Activated CD4-positive, alpha-beta T cell treated with anti-CD3 and anti-CD28 coated beads for 36 hours (primary cell): Measurements from ENCODE around the gene SCAMP1. TPM values are rescaled to one million over a fixed set of nuclear protein-coding genes. Genes with fewer than 3 reads are reported as not detected.

ENCODE experiments used
- ATAC-seq: fragments of 200-7000 bp; cut with Tn5 transposase; one replicate; pipeline ENCODE4 v1.10.0; 2021; ENCODE audit warnings: mild to moderate bottlenecking, moderate library complexity
- CTCF ChIA-PET: fragments of 350-600 bp; sonication (Branson Sonifier 250); formaldehyde crosslinking; loops from one replicate; lab custom pipeline; 2021; ENCODE audit warnings: antibody characterized with exemption; lab: Charles Lee
- POLR2A ChIA-PET: fragments of 350-600 bp; sonication (Branson Sonifier 250); formaldehyde crosslinking; loops from one replicate; lab custom pipeline; 2021; ENCODE audit warnings: antibody characterized with exemption, inconsistent platforms; lab: Charles Lee
- DNase-seq: peaks from one replicate; pipeline ENCODE4 v3.0.0-alpha.2; 2020
- H3K27ac Mint-ChIP-seq: one replicate; pipeline ENCODE4 v1.8.0; 2021; ENCODE audit warnings: mixed read lengths
- H3K27me3 Mint-ChIP-seq: one replicate; pipeline ENCODE4 v1.8.0; 2021; ENCODE audit warnings: mixed read lengths
- H3K36me3 Mint-ChIP-seq: one replicate; pipeline ENCODE4 v1.8.0; 2021; ENCODE audit warnings: low read depth, mixed read lengths
- H3K4me1 Mint-ChIP-seq: one replicate; pipeline ENCODE4 v1.8.0; 2021; ENCODE audit warnings: mixed read lengths
- H3K4me3 Mint-ChIP-seq: one replicate; pipeline ENCODE4 v1.8.0; 2021; ENCODE audit warnings: mild to moderate bottlenecking, moderate library complexity, mixed read lengths
- H3K9me3 Mint-ChIP-seq: one replicate; pipeline ENCODE4 v1.8.0; 2021; ENCODE audit warnings: low read depth, mixed read lengths
- intact Hi-C, 2 experiments: fragments of 100-400 bp; cut with DNase I in 1 of 2; cut with micrococcal nuclease in 1 of 2; formaldehyde crosslinking; loops; one replicate each; pipeline versions ENCODE4 v1.14.2 to v1.15.1; 2022 to 2024; cut with DNase I, micrococcal nuclease
- total RNA-seq, 2 experiments: library from RNA; stranded (reverse); gene quantifications; one replicate each; pipeline ENCODE4 v1.2.3, GENCODE V29; 2021

The SCAMP1 gene
- total RNA-seq, 2 experiments from 2014 or later = 15.5 to 24.1 TPM

DNA sequence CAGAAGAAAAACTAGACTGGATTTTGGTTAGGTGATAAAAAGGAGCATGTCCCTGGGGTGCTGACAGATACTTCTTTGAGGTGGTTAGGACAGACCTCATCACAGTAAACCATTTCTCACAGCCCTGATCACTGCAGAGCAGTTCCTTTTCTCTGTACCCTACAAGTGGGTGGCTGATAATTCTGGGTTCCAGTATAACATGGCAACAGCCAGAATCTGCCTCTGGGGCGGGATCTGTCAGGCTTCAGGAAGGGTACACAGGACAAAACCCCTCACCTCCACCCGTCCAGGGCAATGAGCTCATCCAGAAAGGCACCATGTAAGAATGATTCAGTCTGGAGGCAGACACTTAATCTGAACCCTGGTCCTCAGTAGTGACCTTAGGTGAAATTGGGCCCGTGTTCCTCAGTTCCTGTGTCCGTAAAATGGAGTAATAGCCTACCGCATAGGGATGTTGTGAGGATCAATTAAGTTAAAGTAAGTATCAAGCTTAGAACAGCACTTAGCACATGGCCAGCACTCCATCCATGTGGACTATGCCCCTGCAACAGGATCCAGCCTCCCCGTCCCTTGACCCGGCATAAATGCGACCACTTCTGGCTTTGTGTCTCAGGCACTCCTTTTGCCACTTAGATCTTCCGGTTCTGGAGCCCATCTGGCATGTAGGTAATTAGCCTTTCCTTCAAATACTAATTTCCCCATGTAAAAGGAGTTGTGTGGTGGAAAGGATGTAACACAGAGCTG lies 159.0 kb downstream of the SCAMP1 start:
- H3K9me3 Mint-ChIP-seq = no peaks in the 10 kb centered on the region
- POLR2A ChIA-PET = no interaction called here
- no peaks in the 10 kb centered on the region for H3K36me3 Mint-ChIP-seq
- intact Hi-C loops = no loop called here
- no peak for DNase-seq
- no peak for ATAC-seq
- CTCF ChIA-PET = no interaction called here
- peaks cover 51% of the 10 kb centered on the region for H3K27me3 Mint-ChIP-seq
- no peak overlapping the region for H3K27ac Mint-ChIP-seq
- no peaks in the 10 kb centered on the region for H3K4me1 Mint-ChIP-seq
- no peak overlapping the region for H3K4me3 Mint-ChIP-seq

DNA sequence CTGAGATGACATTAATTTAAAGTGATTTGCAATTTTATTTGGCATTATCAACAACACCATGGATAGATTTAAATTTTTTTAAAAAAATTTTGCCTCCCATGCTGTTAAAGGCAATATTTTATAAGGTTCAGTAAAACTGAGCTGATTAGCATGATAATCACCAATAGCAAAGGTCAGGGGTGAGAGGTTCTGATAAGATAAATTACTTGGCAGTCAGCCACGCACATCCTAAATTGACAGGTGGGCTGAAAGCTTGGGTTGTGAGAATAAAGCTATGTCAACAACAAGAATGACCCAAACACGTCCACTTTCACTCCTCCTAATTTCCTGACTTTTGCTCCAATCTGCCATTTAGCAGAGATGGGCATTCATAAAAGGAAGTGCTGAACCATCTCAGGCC lies 161.0 kb downstream of the SCAMP1 start:
- DNase-seq (no peak), ATAC-seq (no peak)
- intact Hi-C loops = no loop called here
- Mint-ChIP-seq H3K9me3 (no peaks in the 10 kb centered on the region), H3K4me3 (no peak overlapping the region), H3K36me3 (no peaks in the 10 kb centered on the region), H3K27me3 (peaks cover 41% of the 10 kb centered on the region), H3K4me1 (no peaks in the 10 kb centered on the region), H3K27ac (no peak overlapping the region)
- ChIA-PET POLR2A (no interaction called here), CTCF (interaction anchor here (0.6 to 1.3 kb wide), 2 partner anchors 10 to 556 kb away, joined by 3 to 4 read pairs; no protein-coding TSS in a partner anchor)

DNA sequence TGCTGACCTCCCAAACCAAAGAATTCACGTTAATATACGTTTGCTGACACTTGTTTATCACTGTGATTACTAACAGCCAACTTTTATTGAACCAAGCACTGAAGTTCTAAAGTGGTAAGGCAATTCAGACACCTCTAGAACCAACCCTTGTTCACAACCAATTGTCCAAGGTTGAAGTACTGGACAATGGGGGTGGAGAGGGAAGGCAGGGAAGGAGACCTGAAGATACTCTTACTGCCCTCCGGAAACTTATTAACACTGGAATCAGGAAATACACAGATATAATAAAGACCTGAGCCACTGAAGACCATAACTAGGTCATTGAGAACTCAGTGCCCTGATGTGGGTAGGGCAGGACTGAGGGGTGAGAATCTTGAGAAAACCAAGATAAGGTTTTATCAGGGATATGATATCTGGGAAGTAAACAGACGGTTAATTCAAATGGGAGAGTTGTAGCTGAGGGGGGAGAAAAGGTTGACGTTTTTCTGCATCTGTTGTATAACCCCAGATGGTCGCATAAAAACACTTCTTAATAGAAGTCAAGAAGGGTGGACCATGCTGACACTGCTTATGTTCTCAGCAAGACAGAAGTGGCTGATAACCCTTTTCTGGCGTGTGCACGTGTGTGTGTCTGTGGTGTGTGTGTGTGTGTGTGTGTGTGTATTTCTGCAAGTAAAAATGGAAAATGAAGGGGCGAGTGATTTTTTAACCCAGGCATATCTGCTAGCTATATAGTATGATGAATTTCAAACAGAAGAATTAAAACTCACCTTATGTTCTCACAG lies 162.3 kb downstream of the SCAMP1 start:
- Mint-ChIP-seq H3K9me3 (no peaks in the 10 kb centered on the region), H3K27me3 (peaks cover 35% of the 10 kb centered on the region), H3K36me3 (no peaks in the 10 kb centered on the region), H3K4me3 (no peak overlapping the region), H3K4me1 (no peaks in the 10 kb centered on the region), H3K27ac (no peak overlapping the region)
- ChIA-PET POLR2A (interaction anchor here (0.6 kb wide), 1 partner anchor 19 kb away, joined by 3 read pairs; no protein-coding TSS in a partner anchor), CTCF (no interaction called here)
- intact Hi-C loops = no loop called here
- DNase-seq (no peak), ATAC-seq (no peak)

DNA sequence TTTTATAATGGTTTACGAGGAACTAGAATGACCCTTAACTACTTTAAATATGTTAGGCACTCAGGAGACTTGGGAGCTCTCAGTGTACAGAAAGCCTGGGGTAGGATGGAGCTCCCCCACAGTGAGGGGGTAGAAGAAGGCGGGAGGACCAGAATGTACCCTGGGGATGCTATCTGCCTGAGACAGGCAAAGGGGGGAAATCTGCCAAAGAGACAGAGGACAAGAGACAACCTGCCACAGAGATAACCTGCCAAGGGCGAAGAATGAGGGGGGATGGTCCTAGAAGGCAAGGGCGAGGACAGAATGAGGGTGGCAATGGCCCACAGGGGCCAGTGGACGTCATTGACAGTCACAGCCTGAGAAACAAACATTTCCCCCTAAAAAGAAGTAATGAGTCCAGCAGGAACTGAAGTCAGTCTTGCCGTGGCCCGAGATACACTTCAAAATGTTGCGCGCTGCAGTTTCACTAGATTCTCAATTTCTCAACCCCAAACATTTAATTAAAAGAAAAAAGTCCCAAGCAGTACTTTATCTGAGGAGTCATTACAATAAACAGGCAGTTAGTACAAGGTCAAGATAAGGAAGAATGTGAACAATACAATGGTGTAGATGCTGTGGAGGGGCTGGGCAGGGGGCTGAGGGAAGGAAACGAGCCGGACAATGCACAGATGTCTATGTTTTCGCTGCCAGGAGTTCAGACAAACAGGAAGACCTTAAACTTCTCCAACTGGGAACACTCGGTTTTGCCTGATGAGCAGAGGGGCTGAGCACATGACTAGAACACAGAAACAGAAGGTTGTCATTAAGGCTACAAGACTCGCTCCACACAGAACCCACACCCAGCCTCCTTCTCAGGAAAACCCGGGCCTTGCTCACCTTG lies 163.1 kb downstream of the SCAMP1 start:
- Mint-ChIP-seq H3K27me3 (peaks cover 32% of the 10 kb centered on the region), H3K9me3 (no peaks in the 10 kb centered on the region), H3K4me1 (no peaks in the 10 kb centered on the region), H3K36me3 (no peaks in the 10 kb centered on the region), H3K27ac (no peak overlapping the region), H3K4me3 (no peak overlapping the region)
- ChIA-PET CTCF (interaction anchor here (0.8 kb wide), 1 partner anchor 25 kb away, joined by 3 read pairs; no protein-coding TSS in a partner anchor), POLR2A (no interaction called here)
- DNase-seq (no peak), ATAC-seq (no peak)
- intact Hi-C loops = no loop called here

DNA sequence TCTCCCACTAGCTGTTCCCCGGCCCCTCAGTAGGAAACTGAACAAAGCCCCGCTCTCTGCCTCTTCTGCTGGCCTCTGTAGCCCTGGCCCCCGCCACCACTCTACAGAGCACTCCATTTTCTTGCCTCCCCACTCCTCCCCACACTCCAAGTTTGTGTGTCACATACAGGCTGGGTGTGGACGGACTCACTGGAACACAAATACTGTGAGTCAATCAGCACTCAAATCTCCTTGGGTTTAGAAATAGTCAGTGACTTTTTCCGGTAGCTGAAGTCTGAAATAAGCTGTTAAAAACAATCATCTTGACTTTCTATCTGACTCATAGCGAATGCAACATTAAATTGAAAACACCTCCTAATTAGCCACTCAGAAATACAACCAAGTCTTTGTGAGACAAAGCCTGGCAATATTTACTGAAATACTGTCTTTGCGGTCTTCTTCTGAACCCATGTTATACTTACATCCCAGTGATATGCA lies 165.7 kb downstream of the SCAMP1 start:
- ATAC-seq (peak; percentile 57), DNase-seq (peak; percentile 11)
- H3K36me3 Mint-ChIP-seq = no peaks in the 10 kb centered on the region
- H3K4me1 Mint-ChIP-seq = no peaks in the 10 kb centered on the region
- peaks cover 10% of the 10 kb centered on the region for H3K27me3 Mint-ChIP-seq
- no peak overlapping the region for H3K27ac Mint-ChIP-seq
- CTCF ChIA-PET = interaction anchor here (1.2 kb wide), 1 partner anchor 14 kb away, joined by 3 read pairs; no protein-coding TSS in a partner anchor
- H3K9me3 Mint-ChIP-seq = no peaks in the 10 kb centered on the region
- H3K4me3 Mint-ChIP-seq = no peak overlapping the region
- POLR2A ChIA-PET = no interaction called here
- intact Hi-C loops = no loop called here

DNA sequence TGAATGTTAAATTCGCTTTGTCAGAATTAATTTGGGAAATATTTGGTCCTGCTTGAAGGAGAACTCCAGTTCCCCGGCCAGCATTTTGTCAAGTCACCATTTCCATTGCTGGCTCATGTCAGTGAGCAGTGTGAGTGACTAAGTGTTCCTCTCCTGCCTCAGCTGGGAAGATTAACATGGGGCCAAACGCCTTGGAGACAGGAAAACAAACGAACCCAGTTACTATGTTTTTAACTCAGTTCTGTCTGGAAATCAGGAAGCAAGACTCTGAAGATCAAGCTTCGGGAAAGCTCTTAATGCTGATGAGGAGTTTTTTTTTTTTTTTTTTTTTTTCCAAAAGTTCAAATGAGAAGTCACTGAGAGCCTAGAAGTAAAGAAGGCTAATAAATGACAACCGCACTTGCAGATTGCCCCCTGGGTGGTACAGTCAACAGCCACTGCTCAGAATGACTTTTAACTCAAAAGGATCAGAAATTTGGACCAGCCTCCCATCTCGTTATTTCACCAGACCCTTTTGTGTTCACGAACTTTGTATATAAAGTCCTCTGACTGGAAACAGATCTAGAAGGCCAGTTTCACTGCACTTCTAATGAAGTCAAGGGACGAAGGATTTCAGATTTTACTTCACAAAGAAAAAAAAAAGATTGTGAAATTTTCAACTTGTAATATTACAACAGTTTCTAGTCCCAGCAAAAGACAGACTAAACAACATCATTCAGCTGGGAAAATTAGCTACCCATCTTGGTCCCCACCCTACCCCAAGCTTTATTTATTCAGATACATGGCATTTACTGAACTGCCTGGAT lies 166.8 kb downstream of the SCAMP1 start:
- ChIA-PET POLR2A (no interaction called here), CTCF (interaction anchor here (0.7 kb wide), 1 partner anchor 565 kb away, joined by 4 read pairs; no protein-coding TSS in a partner anchor)
- H3K4me1 Mint-ChIP-seq = no peaks in the 10 kb centered on the region
- H3K9me3 Mint-ChIP-seq = no peaks in the 10 kb centered on the region
- intact Hi-C loops = no loop called here
- no peaks in the 10 kb centered on the region for H3K36me3 Mint-ChIP-seq
- no peak for DNase-seq
- H3K4me3 Mint-ChIP-seq = no peak overlapping the region
- H3K27me3 Mint-ChIP-seq = peaks cover 8% of the 10 kb centered on the region
- H3K27ac Mint-ChIP-seq = no peak overlapping the region
- no peak for ATAC-seq

DNA sequence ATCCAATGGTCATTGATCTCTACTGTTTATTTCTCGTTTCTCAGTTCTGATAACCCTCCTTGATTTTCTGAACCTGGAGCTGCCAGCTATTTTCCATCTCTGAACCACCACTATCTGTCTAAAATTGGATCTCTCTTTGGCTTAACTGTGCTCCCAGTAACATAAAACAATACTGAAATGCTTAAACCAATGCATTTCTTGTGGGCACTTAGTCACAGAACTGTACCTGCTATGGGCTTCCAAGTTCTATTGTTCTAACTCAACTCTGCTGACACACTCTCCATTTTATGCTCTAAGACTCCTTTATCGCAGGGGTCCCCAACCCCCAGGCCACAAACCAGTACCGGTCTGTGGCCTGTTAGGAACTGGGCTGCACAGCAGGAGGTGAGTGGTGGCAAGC lies 167.5 kb downstream of the SCAMP1 start:
- H3K4me1 Mint-ChIP-seq = no peaks in the 10 kb centered on the region
- intact Hi-C loops = no loop called here
- POLR2A ChIA-PET = no interaction called here
- H3K36me3 Mint-ChIP-seq = no peaks in the 10 kb centered on the region
- H3K27me3 Mint-ChIP-seq = peaks cover 4% of the 10 kb centered on the region
- DNase-seq (no peak), ATAC-seq (no peak)
- no peaks in the 10 kb centered on the region for H3K9me3 Mint-ChIP-seq
- H3K4me3 Mint-ChIP-seq = no peak overlapping the region
- CTCF ChIA-PET = interaction anchor here (0.7 kb wide), 1 partner anchor 564 kb away, joined by 4 read pairs; no protein-coding TSS in a partner anchor
- no peak overlapping the region for H3K27ac Mint-ChIP-seq

Other genes with a start within 250 kb of the SCAMP1 start
- gene AP3B1, start 65.9 kb upstream of the SCAMP1 start, total RNA-seq = 10 to 100 TPM; 41.2 to 55.7 TPM